SH-SY5Y (cell line): ENCODE results near the gene IL4I1.

Source experiments
- GATA2 ChIP-seq: IDR thresholded peaks from 2 replicates; pipeline ENCODE4 v1.6.1; 2011; ENCODE audit warnings: mild to moderate bottlenecking, low read depth, low read length
- GATA3 ChIP-seq: IDR thresholded peaks from 2 replicates; pipeline ENCODE4 v1.6.1; 2011; ENCODE audit warnings: low read depth, mild to moderate bottlenecking, low read length, moderate library complexity

- no peak for TF ChIP-seq GATA2
- no peak for TF ChIP-seq GATA3
Observed at GRCh38 chr19:49844138-49845095, 52.3 kb downstream of the IL4I1 start.
